Measurements from ENCODE around the gene ATG9A. TPM values are rescaled to one million over a fixed set of nuclear protein-coding genes. Genes with fewer than 3 reads are reported as not detected.

The ATG9A gene
- total RNA-seq, 1 donor from 2014 or later, result 45.8 TPM

- no peak for DNase-seq (ENCODE audit: low spot score)
Observed at GRCh38 chr2:219223831-219224610, 5.4 kb downstream of the ATG9A start.

GRCh38 chr2:219221957-219222518 is 7.4 kb downstream of the ATG9A start:
- DNase-seq (ENCODE audit: low spot score) (no peak), ATAC-seq (no peak)

More at GRCh38 chr2:219223831-219224610, 5.4 kb downstream of the ATG9A start:
- no peak for ATAC-seq

- ATAC-seq (no peak), DNase-seq (ENCODE audit: low spot score) (no peak)
Observed at GRCh38 chr2:219220652-219221402, 8.6 kb downstream of the ATG9A start.

GRCh38 chr2:219219784-219220532 is 9.5 kb downstream of the ATG9A start:
- DNase-seq (ENCODE audit: low spot score) (no peak), ATAC-seq (no peak)

- DNase-seq (ENCODE audit: low spot score) (peak; percentile 98), ATAC-seq (peak; percentile 89)
Observed at GRCh38 chr2:219218732-219219701, 10.4 kb downstream of the ATG9A start, which contains the start of gene ABCB6. TSS of gene ABCB6 (minus strand) at chr2:219218958. CDS start at chr2:219218673, 285 bp downstream.

- ATAC-seq, result peak; percentile 74
Observed at GRCh38 chr2:219218217-219218731, 11.2 kb downstream of the ATG9A start.

GRCh38 chr2:219216535-219216915 is 12.9 kb downstream of the ATG9A start:
- no peak for DNase-seq (ENCODE audit: low spot score)
- no peak for ATAC-seq

More at GRCh38 chr2:219218217-219218731, 11.2 kb downstream of the ATG9A start:
- peak; percentile 86 for DNase-seq (ENCODE audit: low spot score)

GRCh38 chr2:219215871-219216534 is 13.4 kb downstream of the ATG9A start:
- DNase-seq (ENCODE audit: low spot score), result no peak
- ATAC-seq, result no peak

GRCh38 chr2:219214786-219215185 is 14.7 kb downstream of the ATG9A start:
- DNase-seq (ENCODE audit: low spot score), result no peak

DNA sequence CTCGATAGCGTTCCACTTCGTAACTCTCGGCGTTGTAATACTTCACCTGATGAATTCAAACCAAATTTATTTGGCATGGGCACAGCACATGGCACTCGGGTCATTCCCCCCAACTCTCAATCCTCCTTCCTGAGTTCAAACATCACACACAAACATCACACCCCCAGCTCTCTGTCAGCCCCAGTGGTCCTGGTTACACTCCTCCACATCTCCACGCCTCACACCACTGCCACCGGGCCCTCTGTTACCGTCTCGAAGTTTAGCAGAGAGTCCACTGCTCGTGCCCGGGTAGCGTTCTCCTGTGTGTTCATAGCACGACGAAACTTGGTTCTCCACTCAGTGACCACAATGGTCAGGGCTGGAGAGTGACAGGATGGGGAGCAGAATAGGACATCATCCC is 15.3 kb downstream of the ATG9A start:
- DNase-seq (ENCODE audit: low spot score) (no peak), ATAC-seq (no peak)

More at GRCh38 chr2:219214786-219215185, 14.7 kb downstream of the ATG9A start:
- ATAC-seq, result no peak

DNA sequence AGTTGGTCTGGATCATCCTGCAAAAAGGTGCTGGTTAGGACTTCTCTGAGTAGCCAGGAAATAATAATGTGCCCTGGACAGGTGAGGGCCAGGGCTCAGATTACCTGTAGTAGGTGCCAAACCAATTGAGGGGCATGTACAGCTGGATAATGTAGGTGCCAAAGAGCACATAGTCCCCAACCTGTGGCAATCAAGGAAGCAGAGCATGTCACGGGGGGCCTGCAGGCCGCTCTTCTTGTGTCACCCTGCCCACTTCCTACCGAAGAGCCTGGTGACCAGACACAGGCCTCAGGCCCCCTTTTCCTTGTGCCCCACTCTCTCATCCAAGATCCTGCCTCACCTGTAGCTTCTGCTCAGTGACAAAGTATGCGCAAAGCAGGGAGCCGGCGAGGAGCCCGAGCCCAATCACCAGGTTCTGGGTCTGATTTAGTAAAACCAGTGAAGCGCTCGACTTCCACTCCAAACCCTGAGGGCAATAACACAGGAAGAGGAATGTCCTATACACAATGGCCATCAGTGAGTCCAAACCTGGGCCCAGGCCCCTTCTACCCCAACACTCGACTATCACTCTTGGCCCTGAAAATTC is 15.9 kb downstream of the ATG9A start:
- ATAC-seq, result no peak
- no peak for DNase-seq (ENCODE audit: low spot score)

DNA sequence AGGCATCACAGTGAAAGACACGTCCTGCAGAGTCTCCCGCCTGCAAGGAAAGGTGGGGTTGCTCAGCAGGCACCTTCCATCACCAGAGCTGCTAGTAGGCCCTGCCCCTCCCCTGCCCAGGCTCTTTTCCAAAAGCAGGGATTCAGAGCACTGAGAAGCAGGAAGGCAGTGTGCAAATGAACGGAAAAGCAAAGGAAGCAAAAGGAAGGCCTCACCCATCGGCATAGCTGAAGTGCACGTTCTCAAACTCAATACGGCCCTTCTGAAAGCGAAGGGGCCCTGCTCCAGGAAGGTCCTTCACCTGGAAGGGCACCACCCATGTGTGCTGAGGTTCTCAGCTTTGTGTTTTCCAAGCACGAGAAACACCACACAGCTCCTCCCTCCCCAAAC is 16.4 kb downstream of the ATG9A start:
- no peak for ATAC-seq
- DNase-seq (ENCODE audit: low spot score), result no peak

- DNase-seq (ENCODE audit: low spot score) (no peak), ATAC-seq (no peak)
Observed at GRCh38 chr2:219210886-219211362, 18.5 kb downstream of the ATG9A start.

GRCh38 chr2:219210196-219210885 is 19.1 kb downstream of the ATG9A start:
- DNase-seq (ENCODE audit: low spot score) (no peak), ATAC-seq (no peak)

DNA sequence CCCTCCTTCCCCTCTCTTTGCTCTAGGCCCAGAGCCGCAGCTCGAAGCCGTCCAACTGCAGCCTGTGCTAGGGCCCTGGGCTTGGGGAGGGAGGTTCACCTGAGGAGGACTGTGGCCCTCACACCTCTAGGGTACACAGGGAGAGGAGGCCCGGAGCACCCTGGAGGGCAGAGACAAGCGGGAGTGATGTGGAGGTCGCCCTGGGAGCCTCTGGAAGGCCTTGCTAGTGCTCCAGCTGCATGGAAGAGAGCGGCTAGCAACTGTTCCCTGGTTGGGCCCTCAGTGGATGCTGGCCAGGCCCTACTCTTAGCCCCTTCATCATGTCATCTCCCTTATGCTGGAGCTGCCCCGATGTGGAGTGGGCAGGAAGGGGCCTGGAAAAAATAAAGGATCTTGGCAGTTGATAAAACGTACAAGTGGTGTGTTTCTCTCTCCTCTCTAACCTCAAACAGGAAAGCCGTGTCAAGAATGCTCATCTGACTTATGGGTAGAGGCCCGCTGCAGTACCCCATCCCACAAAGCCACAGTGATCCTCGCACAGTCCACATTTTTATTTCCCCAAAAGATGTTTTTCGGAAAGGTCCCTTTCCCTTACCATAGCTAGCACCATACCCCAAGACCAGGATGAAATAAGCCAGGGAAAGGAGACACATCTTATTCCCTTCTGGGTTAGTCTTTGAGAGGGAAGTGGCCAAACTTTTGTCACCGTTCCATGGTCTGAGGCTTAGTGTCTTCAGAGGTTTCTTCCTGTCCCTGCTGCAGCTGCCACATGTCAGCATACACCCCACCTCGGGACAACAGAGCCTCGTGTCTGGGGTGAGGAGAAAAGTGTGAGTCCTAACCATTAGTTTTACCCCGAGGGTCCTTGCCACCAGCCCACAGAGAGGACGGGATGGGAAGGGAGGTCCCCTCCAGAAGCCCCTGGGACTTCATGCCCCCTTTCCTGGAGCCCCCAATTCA is 19.9 kb downstream of the ATG9A start:
- DNase-seq (ENCODE audit: low spot score) (no peak), ATAC-seq (no peak)

DNA sequence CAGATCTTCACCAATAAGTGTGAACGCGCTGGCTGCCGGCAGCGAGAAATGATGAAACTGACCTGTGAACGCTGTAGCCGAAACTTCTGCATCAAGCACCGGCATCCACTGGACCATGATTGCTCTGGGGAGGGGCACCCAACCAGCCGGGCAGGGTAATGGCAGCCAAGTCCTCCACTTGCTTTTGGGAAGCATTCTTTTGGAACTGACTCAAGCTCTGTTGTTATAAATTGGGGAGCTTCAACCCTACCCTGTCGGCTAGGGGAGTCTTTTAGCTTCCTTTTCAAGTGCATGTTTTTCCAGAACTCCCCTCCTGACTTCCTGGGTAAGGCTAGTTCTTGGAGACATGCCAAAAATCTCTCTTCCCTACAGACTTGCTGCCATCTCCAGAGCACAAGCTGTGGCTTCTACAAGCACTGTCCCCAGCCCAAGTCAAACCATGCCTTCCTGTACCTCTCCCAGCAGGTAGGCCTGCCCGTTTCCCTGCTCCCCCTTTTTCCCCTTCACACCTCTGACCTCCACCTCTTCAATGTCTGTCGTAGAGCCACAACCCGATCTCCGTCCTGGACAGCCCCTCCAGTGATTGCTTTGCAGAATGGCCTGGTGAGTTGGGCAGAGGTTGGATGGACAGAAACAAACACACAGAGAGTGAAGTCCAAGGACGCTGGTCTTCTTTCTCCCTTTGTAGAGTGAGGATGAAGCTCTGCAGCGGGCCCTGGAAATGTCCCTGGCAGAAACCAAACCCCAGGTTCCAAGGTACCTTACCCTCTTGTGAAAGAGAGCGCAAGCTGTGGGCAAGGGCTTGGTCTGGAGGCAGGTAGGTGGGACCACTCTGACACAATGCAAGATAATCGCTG is 21.3 kb downstream of the ATG9A start:
- peak; percentile 8 for ATAC-seq
- DNase-seq (ENCODE audit: low spot score), result no peak
